Measurements from ENCODE around the gene CEP68. TPM values are rescaled to one million over a fixed set of nuclear protein-coding genes. Genes with fewer than 3 reads are reported as not detected.

CEP68 gene
- total and polyA plus RNA-seq, 11 donors = 6.5 to 26.8 (median 16.4) TPM

GRCh38 chr2:65016789-65017188 is 39.4 kb upstream of the CEP68 start:
- Histone ChIP-seq H3K27me3 (no peaks in the 10 kb centered on the region), H3K27ac (peak overlapping the region in 2 of 12 donors; percentile 28 to 55), H3K9me3 (no peaks in the 10 kb centered on the region), H3K4me3 (no peak overlapping the region), H3K36me3 (peaks cover 0 to 83% (median 45%) of the 10 kb centered on the region in 9 donors), H3K4me1 (peaks cover 0 to 26% (median 0%) of the 10 kb centered on the region in 12 donors)
- WGBS, 4 donors = 81 to 89% (median 85%) methylated on average over 6 of the region's 6 CpGs
- ATAC-seq (no peak), DNase-seq (no peak)
- intact Hi-C loops (cut with DNase I) = no loop called here
- TF ChIP-seq CTCF (IDR thresholded peaks at IDR 0.05) (no peak), POLR2A (IDR thresholded peaks at IDR 0.05) (no peak)

GRCh38 chr2:65017335-65017734 is 38.9 kb upstream of the CEP68 start:
- Histone ChIP-seq H3K36me3 (peaks cover 0 to 84% (median 44%) of the 10 kb centered on the region in 9 donors), H3K9me3 (no peaks in the 10 kb centered on the region), H3K27me3 (no peaks in the 10 kb centered on the region), H3K27ac (peak overlapping the region in 4 of 12 donors; percentile 1 to 81 (median 30)), H3K4me1 (peaks cover 0 to 26% (median 0%) of the 10 kb centered on the region in 12 donors), H3K4me3 (no peak overlapping the region)
- intact Hi-C loops (cut with DNase I) = no loop called here
- 47 to 59% (median 54%) methylated on average over 4 of the region's 4 CpGs for WGBS, 4 donors
- ATAC-seq = peak in 2 of 4 donors; percentile 54 to 73
- peak in 9 of 12 donors; percentile 21 to 60 (median 48) for TF ChIP-seq CTCF (IDR thresholded peaks at IDR 0.05)
- TF ChIP-seq POLR2A (IDR thresholded peaks at IDR 0.05) = no peak
- DNase-seq = peak in 2 of 5 donors; percentile 24

- Histone ChIP-seq H3K27me3 (no peaks in the 10 kb centered on the region), H3K27ac (peak overlapping the region in 4 of 12 donors; percentile 16 to 81 (median 26)), H3K4me3 (no peak overlapping the region), H3K36me3 (peaks cover 0 to 80% (median 44%) of the 10 kb centered on the region in 9 donors), H3K9me3 (no peaks in the 10 kb centered on the region), H3K4me1 (peaks cover 0 to 26% (median 0%) of the 10 kb centered on the region in 12 donors)
- TF ChIP-seq POLR2A (IDR thresholded peaks at IDR 0.05) (no peak), CTCF (IDR thresholded peaks at IDR 0.05) (no peak)
- 89 to 99% (median 91%) methylated on average over 15 of the region's 15 CpGs for WGBS, 4 donors
- DNase-seq (peak in 4 of 5 donors; percentile 43 to 71 (median 56)), ATAC-seq (peak; percentile 37 to 62 (median 48))
- intact Hi-C loops (cut with DNase I) = no loop called here
Observed at GRCh38 chr2:65018141-65018582, 38.1 kb upstream of the CEP68 start.

- Histone ChIP-seq H3K27me3 (no peaks in the 10 kb centered on the region), H3K4me3 (no peak overlapping the region), H3K27ac (peak overlapping the region in 2 of 12 donors; percentile 26 to 81), H3K4me1 (peaks cover 0 to 26% (median 0%) of the 10 kb centered on the region in 12 donors), H3K9me3 (no peaks in the 10 kb centered on the region), H3K36me3 (peaks cover 0 to 78% (median 47%) of the 10 kb centered on the region in 9 donors)
- no peak for ATAC-seq
- no peak for TF ChIP-seq POLR2A (IDR thresholded peaks at IDR 0.05)
- TF ChIP-seq CTCF (IDR thresholded peaks at IDR 0.05) = no peak
- DNase-seq = no peak
- intact Hi-C loops (cut with DNase I) = no loop called here
- WGBS, 4 donors = 75 to 86% (median 78%) methylated on average over 1 of the region's 1 CpG
Observed at GRCh38 chr2:65019010-65019409, 37.2 kb upstream of the CEP68 start.

All from heart left ventricle (tissue), 16 donors.